ENCODE results near the gene TTC39C.
A peak's percentile ranks its signal among the peaks of the same experiment; 100 is the strongest.

TTC39C gene

DNA sequence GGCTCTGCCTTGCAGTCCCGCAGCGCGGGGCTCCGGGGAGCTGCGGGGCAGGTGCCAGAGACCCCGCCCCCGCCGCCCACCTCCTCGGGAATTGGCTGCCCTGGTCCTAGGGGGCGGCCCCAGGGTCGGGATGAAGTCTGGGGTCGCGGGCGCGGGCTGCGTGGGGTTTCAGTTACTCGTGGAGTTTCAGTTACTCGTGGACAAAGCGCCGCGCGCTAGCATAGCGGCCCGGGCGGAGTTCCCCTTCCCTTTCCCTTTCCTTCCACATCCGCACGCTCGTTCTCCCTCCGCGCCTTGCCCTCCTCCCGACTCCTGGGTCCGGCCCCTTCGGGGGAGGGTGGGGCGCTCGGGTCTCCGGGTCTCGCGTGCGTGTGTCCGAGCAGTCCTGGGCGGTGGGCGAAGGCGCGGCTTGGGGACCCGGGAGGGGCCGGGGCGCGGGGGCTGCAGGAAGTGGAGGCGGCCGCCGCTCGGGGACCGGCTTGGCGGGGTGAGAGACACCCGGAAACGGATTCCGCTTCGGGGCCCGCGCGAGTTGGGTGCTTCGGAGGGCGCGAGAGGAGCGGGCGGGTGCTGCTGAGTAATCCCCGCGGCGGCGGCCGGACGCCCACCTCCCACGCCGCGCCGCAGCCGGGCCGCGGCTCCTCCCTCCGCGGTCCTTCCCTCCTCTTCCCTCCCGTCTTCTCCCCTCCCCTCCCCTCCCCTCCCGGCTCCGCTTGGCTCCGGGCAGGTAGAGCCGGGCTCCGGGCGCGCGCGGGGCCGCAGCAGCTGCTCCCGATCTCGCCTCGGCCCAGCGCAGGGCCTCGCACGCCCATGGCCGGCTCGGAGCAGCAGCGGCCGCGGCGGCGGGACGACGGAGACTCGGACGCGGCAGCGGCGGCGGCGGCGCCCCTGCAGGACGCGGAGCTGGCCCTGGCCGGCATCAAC is at the start of gene TTC39C:
TSS of gene TTC39C (plus strand) at position 693 of the 924 bp plus-strand sequence. CDS start at position 811, 118 bp downstream.
- Histone ChIP-seq H3K27ac (ENCODE audit: low read length) (no peak within 1 kb of the TSS), H3K27me3 (ENCODE audit: control insufficient read depth, insufficient read depth, low read length) (peaks cover 35% of the 10 kb centered on the region), H3K36me3 (ENCODE audit: control insufficient read depth, low read depth, low read length) (no peaks in the 10 kb centered on the region), H3K4me1 (ENCODE audit: control insufficient read depth, low read depth, low read length) (peaks cover 29% of the 10 kb centered on the region), H3K4me3 (ENCODE audit: low read length) (peak within 1 kb of the TSS; percentile 72), H3K9ac (ENCODE audit: low read length) (peak within 1 kb of the TSS; percentile 51), H3K9me3 (ENCODE audit: control insufficient read depth, low read depth, low read length) (no peaks in the 10 kb centered on the region)

DNA sequence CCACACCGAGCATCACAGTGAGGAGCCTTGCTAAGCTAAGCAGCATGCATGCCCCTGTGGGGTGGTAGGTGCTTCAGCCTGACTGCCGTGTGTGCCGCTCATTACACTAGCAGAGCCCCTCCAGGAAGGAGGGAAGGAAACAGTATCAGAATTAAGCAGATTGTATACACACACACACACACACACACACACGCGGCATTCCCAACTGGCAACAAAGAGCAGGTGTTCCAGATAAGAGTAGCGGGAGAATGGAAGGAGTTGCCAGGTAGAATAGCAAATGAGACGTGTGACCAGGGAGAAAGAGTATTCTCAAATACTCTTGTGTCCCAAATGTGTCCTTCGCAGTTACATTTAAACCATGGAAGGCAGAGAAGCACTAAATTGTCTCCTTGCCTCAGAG is 47.6 kb upstream of the TTC39C start:
- Histone ChIP-seq H3K9me3 (ENCODE audit: control insufficient read depth, low read depth, low read length) (no peaks in the 10 kb centered on the region), H3K9ac (ENCODE audit: low read length) (no peak overlapping the region), H3K4me3 (ENCODE audit: low read length) (no peak overlapping the region), H3K36me3 (ENCODE audit: control insufficient read depth, low read depth, low read length) (no peaks in the 10 kb centered on the region), H3K4me1 (ENCODE audit: control insufficient read depth, low read depth, low read length) (peaks cover 5% of the 10 kb centered on the region), H3K27ac (ENCODE audit: low read length) (no peak overlapping the region), H3K27me3 (ENCODE audit: control insufficient read depth, insufficient read depth, low read length) (no peaks in the 10 kb centered on the region)

DNA sequence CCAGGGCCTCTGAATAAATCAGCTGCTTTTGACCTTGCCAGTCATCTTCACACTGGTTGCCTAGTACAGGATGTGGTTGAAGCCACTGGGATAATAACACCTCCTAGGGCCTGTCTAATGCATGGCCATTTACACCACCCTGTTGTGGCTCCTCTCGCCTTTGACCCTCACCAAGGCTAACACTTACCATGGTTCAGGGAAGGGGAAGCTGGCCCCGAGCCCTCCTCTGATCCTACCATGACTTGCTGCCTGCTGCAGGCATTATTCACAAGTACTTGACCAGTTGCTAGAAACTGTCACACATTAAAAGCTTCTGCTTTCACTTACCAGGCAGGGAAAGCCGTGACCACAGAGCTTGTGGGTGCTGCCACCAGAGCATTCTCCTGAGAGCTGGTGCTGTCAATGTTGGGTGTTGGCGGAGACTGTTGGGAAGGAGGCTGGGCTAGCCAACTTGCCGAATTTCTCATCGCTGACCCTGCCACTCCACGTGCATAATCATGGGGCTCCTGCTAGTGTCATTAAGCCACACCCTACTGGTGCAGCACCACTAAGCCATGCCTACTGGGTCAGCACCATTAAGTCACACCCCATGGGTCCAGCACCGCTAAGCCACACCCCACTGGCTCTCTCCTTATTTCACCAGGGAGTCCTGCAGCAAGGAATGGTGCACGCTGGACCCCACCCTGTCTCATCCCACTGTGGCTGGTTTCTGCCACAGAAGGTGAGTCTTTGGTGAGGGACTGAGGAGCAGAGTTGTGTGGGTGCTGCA is 47.0 kb upstream of the TTC39C start:
- Histone ChIP-seq H3K9ac (ENCODE audit: low read length) (no peak overlapping the region), H3K4me3 (ENCODE audit: low read length) (no peak overlapping the region), H3K27me3 (ENCODE audit: control insufficient read depth, insufficient read depth, low read length) (no peaks in the 10 kb centered on the region), H3K9me3 (ENCODE audit: control insufficient read depth, low read depth, low read length) (no peaks in the 10 kb centered on the region), H3K27ac (ENCODE audit: low read length) (no peak overlapping the region), H3K36me3 (ENCODE audit: control insufficient read depth, low read depth, low read length) (no peaks in the 10 kb centered on the region), H3K4me1 (ENCODE audit: control insufficient read depth, low read depth, low read length) (peaks cover 5% of the 10 kb centered on the region)

DNA sequence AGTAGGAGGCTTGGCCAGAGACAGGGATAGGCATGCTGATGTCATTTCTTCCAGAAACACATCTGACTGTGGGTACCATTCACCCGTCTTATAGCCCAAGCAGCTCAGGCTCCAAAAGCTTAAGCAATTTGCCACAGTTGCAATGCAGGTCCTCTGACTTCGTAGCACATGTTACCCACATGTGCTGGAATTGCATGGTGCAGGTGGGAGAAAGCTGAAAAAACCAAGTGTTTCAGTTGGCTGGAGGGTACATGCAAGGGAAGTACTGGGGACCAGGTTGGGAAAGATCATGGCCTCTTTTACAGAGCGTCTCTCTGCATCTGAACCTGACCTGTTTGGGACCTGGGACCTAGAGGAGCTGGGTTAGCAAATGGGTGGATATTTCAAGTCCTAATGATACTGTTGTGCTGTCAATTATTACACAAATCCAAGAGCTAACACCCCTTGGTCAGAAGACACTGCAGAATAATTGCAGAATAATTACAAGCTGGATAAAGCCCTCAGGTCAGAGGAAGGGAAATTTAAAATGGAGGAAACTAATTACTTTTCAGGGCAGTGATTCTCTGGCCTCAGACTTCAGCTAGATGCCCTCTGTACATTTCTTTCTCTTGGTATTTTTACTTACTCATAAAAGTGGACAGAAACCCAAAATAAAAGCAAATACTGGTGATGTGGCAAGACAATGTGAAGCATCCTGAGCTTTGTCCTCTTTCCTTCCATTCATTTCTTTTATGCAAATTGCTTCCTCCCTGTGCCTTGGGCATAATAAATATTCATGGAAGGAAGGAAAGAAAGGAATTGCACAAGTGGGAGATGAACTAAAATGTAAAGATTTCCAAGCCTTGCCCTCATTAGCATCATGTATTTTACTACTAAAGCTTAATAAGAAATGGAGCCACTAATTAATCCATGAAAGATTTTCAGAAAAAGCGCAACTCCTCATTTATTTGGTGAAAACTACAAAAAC is 45.6 kb upstream of the TTC39C start:
- Histone ChIP-seq H3K4me1 (ENCODE audit: control insufficient read depth, low read depth, low read length) (peaks cover 5% of the 10 kb centered on the region), H3K9ac (ENCODE audit: low read length) (no peak overlapping the region), H3K36me3 (ENCODE audit: control insufficient read depth, low read depth, low read length) (no peaks in the 10 kb centered on the region), H3K27ac (ENCODE audit: low read length) (no peak overlapping the region), H3K4me3 (ENCODE audit: low read length) (no peak overlapping the region), H3K27me3 (ENCODE audit: control insufficient read depth, insufficient read depth, low read length) (no peaks in the 10 kb centered on the region), H3K9me3 (ENCODE audit: control insufficient read depth, low read depth, low read length) (no peaks in the 10 kb centered on the region)

DNA sequence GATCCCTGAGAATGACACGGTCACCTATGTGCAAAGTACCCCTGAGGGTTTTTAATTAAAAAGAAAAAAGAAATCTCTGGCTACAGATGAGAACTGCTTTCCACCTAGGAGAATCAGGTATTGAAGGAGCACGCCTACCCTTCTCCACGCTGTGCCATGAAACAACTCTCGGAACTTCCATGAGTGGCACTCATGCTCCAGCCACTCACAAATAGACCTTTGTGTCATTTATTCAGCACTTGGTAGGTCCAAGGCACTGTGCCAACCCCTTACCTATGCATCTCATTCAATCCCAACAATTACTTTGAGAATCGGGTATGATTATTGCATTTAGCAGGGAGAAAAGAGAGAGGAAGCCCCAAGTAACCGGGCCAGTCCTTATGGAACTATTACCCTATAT is 44.9 kb upstream of the TTC39C start:
- H3K4me3 ChIP-seq (ENCODE audit: low read length) = no peak overlapping the region
- H3K9me3 ChIP-seq (ENCODE audit: control insufficient read depth, low read depth, low read length) = no peaks in the 10 kb centered on the region
- H3K27me3 ChIP-seq (ENCODE audit: control insufficient read depth, insufficient read depth, low read length) = no peaks in the 10 kb centered on the region
- H3K9ac ChIP-seq (ENCODE audit: low read length) = no peak overlapping the region
- peaks cover 5% of the 10 kb centered on the region for H3K4me1 ChIP-seq (ENCODE audit: control insufficient read depth, low read depth, low read length)
- no peak overlapping the region for H3K27ac ChIP-seq (ENCODE audit: low read length)
- H3K36me3 ChIP-seq (ENCODE audit: control insufficient read depth, low read depth, low read length) = no peaks in the 10 kb centered on the region

DNA sequence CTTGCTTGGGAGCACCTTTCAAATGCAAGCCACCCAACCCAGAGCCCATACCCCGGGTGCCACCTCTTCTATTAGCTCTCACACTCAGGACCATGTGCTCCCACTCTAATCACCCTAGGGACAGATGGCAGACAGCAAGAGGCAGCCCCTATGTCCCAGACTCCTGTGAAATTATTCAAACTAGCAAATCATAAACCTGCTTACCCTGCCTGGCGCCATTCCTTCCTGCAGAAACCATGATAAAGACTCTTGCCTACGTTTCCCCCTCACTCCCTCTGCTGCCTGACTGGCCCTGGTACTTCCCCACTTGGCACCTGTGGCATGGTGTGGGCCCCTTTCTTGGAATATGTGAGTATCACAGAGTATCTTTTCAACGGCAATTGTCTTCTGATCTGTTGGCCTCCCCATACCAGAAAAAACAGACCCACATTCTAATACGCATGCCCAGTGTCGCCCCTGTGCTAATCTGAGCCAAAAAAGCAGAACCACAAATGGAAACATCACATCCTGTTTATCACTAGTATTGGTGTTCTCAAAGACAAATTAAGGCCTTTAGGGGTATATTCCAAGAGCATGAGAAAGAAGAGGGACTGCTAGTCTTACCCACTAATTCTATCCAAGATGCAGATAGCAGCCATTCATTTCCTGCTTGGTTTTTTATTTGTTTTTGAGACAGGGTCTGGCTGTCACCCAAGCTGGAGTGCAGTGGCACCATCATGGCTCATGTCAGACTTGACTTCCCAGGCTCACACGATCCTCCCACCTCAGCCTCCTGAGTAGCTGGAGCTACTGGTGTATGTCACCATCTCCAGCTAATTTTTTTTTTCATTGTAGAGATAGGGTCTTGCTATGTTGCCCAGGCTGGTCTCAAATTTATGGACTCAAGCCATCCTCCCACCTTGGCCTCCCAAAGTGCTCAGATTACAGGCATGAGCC is 44.1 kb upstream of the TTC39C start:
- H3K9ac ChIP-seq (ENCODE audit: low read length) = no peak overlapping the region
- no peak overlapping the region for H3K4me3 ChIP-seq (ENCODE audit: low read length)
- no peaks in the 10 kb centered on the region for H3K9me3 ChIP-seq (ENCODE audit: control insufficient read depth, low read depth, low read length)
- H3K36me3 ChIP-seq (ENCODE audit: control insufficient read depth, low read depth, low read length) = no peaks in the 10 kb centered on the region
- peaks cover 5% of the 10 kb centered on the region for H3K4me1 ChIP-seq (ENCODE audit: control insufficient read depth, low read depth, low read length)
- no peak overlapping the region for H3K27ac ChIP-seq (ENCODE audit: low read length)
- H3K27me3 ChIP-seq (ENCODE audit: control insufficient read depth, insufficient read depth, low read length) = no peaks in the 10 kb centered on the region

DNA sequence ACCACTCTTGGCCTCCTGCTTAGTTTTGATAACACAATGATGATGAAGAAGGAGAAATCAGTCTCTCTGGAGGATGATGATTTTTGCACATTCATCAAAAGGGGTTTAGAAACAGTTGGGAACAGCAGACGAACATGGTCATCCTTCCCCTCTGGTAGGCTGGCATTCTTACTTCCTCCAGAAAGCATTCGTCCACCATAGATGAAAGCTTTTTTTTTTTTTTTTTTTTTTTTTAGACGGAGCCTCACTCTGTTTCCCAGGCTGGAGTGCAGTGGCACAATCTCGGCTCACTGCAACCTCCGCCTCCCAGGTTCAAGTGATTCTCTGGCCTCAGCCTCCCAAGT is 43.5 kb upstream of the TTC39C start:
- Histone ChIP-seq H3K36me3 (ENCODE audit: control insufficient read depth, low read depth, low read length) (no peaks in the 10 kb centered on the region), H3K27ac (ENCODE audit: low read length) (no peak overlapping the region), H3K27me3 (ENCODE audit: control insufficient read depth, insufficient read depth, low read length) (no peaks in the 10 kb centered on the region), H3K9me3 (ENCODE audit: control insufficient read depth, low read depth, low read length) (no peaks in the 10 kb centered on the region), H3K4me1 (ENCODE audit: control insufficient read depth, low read depth, low read length) (peaks cover 5% of the 10 kb centered on the region), H3K9ac (ENCODE audit: low read length) (no peak overlapping the region), H3K4me3 (ENCODE audit: low read length) (no peak overlapping the region)

DNA sequence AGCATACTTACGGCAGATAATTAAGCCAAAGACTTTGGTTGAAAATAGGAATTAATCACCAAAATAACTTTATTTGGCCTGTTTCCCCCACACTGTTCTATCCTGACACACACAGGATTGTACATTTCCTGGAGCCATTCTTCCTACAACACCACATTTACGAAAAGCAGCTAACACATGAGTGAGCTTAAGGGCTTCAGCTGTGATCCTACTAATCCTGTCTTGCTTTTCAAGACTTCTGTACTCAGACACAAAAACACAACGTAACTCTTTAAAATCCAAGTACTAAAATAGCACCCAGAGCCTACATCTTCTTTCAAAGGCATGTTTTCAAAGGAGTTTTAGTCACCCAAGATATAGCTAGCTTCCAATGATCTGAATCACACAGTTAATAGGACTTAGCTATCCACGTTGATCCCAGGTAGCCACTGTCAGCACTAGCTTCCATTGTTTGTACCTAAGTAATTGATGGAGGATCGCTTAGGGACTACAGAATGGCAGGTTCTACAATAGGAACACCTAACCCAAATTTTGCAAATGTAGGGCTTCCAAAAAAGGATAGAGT is 42.8 kb upstream of the TTC39C start:
- H3K4me3 ChIP-seq (ENCODE audit: low read length) = no peak overlapping the region
- H3K27me3 ChIP-seq (ENCODE audit: control insufficient read depth, insufficient read depth, low read length) = no peaks in the 10 kb centered on the region
- no peak overlapping the region for H3K27ac ChIP-seq (ENCODE audit: low read length)
- peaks cover 5% of the 10 kb centered on the region for H3K4me1 ChIP-seq (ENCODE audit: control insufficient read depth, low read depth, low read length)
- H3K9ac ChIP-seq (ENCODE audit: low read length) = no peak overlapping the region
- no peaks in the 10 kb centered on the region for H3K36me3 ChIP-seq (ENCODE audit: control insufficient read depth, low read depth, low read length)
- H3K9me3 ChIP-seq (ENCODE audit: control insufficient read depth, low read depth, low read length) = no peaks in the 10 kb centered on the region

DNA sequence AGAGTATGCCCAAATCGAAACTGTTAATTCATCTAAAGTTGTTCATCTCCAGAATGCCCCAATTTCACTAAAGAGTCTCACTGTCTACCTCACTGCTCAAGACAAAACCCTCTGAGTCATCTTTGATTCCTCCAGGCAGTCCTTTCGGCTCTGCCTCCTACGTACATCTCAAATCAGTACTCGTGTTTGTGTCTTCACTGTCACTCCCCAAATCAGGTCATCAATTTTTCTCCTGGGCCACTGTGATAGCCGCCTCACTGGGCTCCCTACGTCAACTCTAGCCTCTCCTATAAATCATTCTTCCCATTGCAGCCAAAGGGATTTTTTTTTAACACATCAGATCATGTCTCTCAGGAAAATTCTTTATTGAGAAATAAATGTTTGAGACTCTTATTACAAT is 42.1 kb upstream of the TTC39C start:
- no peaks in the 10 kb centered on the region for H3K36me3 ChIP-seq (ENCODE audit: control insufficient read depth, low read depth, low read length)
- no peaks in the 10 kb centered on the region for H3K9me3 ChIP-seq (ENCODE audit: control insufficient read depth, low read depth, low read length)
- H3K9ac ChIP-seq (ENCODE audit: low read length) = no peak overlapping the region
- H3K27me3 ChIP-seq (ENCODE audit: control insufficient read depth, insufficient read depth, low read length) = no peaks in the 10 kb centered on the region
- peaks cover 5% of the 10 kb centered on the region for H3K4me1 ChIP-seq (ENCODE audit: control insufficient read depth, low read depth, low read length)
- no peak overlapping the region for H3K4me3 ChIP-seq (ENCODE audit: low read length)
- H3K27ac ChIP-seq (ENCODE audit: low read length) = no peak overlapping the region

DNA sequence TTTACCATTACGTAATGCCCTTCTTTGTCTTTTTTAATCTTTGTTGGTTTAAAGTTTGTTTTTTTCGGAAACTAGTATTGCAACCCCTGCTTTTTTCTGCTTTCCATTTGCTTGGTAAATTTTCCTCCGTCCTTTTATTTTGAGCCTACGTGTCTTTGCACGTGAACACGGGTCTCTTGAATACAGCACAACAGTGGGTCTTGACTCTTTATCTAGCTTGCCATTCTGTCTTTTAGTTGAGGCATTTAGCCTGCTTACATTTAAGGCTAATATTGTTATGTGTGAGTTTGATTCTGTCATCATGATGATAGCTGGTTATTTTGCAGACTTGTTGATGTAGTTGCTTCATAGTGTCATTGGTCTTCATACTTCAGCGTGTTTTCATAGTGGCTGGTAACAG is 37.5 kb upstream of the TTC39C start:
- Histone ChIP-seq H3K4me1 (ENCODE audit: control insufficient read depth, low read depth, low read length) (peaks cover 3% of the 10 kb centered on the region), H3K4me3 (ENCODE audit: low read length) (no peak overlapping the region)

More for the DNA sequence above, 37.5 kb upstream of the TTC39C start:
- no peak overlapping the region for H3K27ac ChIP-seq (ENCODE audit: low read length)
- H3K27me3 ChIP-seq (ENCODE audit: control insufficient read depth, insufficient read depth, low read length) = no peaks in the 10 kb centered on the region
- H3K36me3 ChIP-seq (ENCODE audit: control insufficient read depth, low read depth, low read length) = no peaks in the 10 kb centered on the region
- H3K9ac ChIP-seq (ENCODE audit: low read length) = no peak overlapping the region
- H3K9me3 ChIP-seq (ENCODE audit: control insufficient read depth, low read depth, low read length) = no peaks in the 10 kb centered on the region

All from iPS-18a (cell line).